ENCODE results near the gene KCNQ1OT1. TPM values are rescaled to one million over a fixed set of nuclear protein-coding genes. Genes with fewer than 3 reads are reported as not detected.

KCNQ1OT1 gene
- total and polyA plus RNA-seq, 12 donors, result 0.01 to 0.73 (median 0.43) TPM

- 89 to 92% methylated on average over 11 of the region's 11 CpGs for WGBS, 2 donors
- intact Hi-C loops (cut with DNase I), result no loop called here
- TF ChIP-seq CTCF (IDR thresholded peaks at IDR 0.05), result no peak
- peaks cover 0 to 3% (median 0%) of the 10 kb centered on the region in 9 donors for H3K4me1 ChIP-seq
- ATAC-seq, result peak in 1 of 8 donors; percentile 29
- peak overlapping the region in 2 of 10 donors; percentile 41 for H3K27ac ChIP-seq
- no peak overlapping the region for H3K4me3 ChIP-seq
- H3K9me3 ChIP-seq, result peaks cover 0 to 19% (median 0%) of the 10 kb centered on the region in 11 donors
- H3K36me3 ChIP-seq, result peaks cover 0 to 33% (median 3%) of the 10 kb centered on the region in 9 donors
- no peaks in the 10 kb centered on the region for H3K27me3 ChIP-seq
- DNase-seq, result no peak
These were observed 34.0 kb downstream of the KCNQ1OT1 start for GRCh38 chr11:2665526-2666400.

- Histone ChIP-seq H3K4me3 (no peak overlapping the region), H3K27me3 (no peaks in the 10 kb centered on the region), H3K9me3 (peaks cover 0 to 27% (median 7%) of the 10 kb centered on the region in 11 donors), H3K36me3 (peaks cover 0 to 39% (median 3%) of the 10 kb centered on the region in 9 donors), H3K4me1 (no peaks in the 10 kb centered on the region), H3K27ac (no peak overlapping the region)
- 90 to 92% methylated on average over 14 of the region's 14 CpGs for WGBS, 2 donors
- intact Hi-C loops (cut with DNase I), result no loop called here
- ATAC-seq (no peak), DNase-seq (no peak)
- no peak for TF ChIP-seq CTCF (IDR thresholded peaks at IDR 0.05)
These were observed 34.8 kb downstream of the KCNQ1OT1 start for GRCh38 chr11:2664791-2665525.

GRCh38 chr11:2664376-2664775, 35.4 kb downstream of the KCNQ1OT1 start:
- Histone ChIP-seq H3K4me3 (no peak overlapping the region), H3K27ac (no peak overlapping the region), H3K27me3 (no peaks in the 10 kb centered on the region), H3K9me3 (peaks cover 0 to 33% (median 9%) of the 10 kb centered on the region in 11 donors), H3K4me1 (no peaks in the 10 kb centered on the region), H3K36me3 (peaks cover 0 to 39% (median 3%) of the 10 kb centered on the region in 9 donors)
- ATAC-seq, result peak in 2 of 8 donors; percentile 4 to 7
- 84 to 85% methylated on average over 9 of the region's 9 CpGs for WGBS, 2 donors
- DNase-seq, result no peak
- intact Hi-C loops (cut with DNase I), result no loop called here
- TF ChIP-seq CTCF (IDR thresholded peaks at IDR 0.05), result no peak

- H3K4me3 ChIP-seq, result no peak overlapping the region
- peak in 1 of 8 donors; percentile 11 for ATAC-seq
- H3K9me3 ChIP-seq, result peaks cover 0 to 38% (median 9%) of the 10 kb centered on the region in 11 donors
- peaks cover 0 to 35% (median under 1%) of the 10 kb centered on the region in 9 donors for H3K36me3 ChIP-seq
- no peak overlapping the region for H3K27ac ChIP-seq
- no peak for TF ChIP-seq CTCF (IDR thresholded peaks at IDR 0.05)
- no peak for DNase-seq
- no peaks in the 10 kb centered on the region for H3K27me3 ChIP-seq
- H3K4me1 ChIP-seq, result no peaks in the 10 kb centered on the region
- intact Hi-C loops (cut with DNase I), result no loop called here
These were observed 35.9 kb downstream of the KCNQ1OT1 start for GRCh38 chr11:2663915-2664314.

Data from heart right ventricle (tissue), 16 donors.